Tibial nerve (tissue), 4 donors: Measurements from ENCODE around the gene GRAMD4.

Source experiments
- EP300 ChIP-seq, 2 donors: sonication (generic); formaldehyde crosslinking; IDR thresholded peaks; one replicate each; pipeline ENCODE4 v1.6.1; 2017; ENCODE audit warnings: antibody characterized with exemption in 2 of 2, mild to moderate bottlenecking in 1 of 2
- TF ChIP-seq, protein P1 (sequence below), 5 experiments: fragments of 200-600 bp in 3 of 5; fragments of 450-650 bp in 2 of 5; sonication (generic) in 3 of 5; IDR thresholded peaks; one replicate each; pipeline ENCODE4 v1.5.1; 2016 to 2019; ENCODE audit warnings: antibody characterized with exemption in 5 of 5, mild to moderate bottlenecking in 3 of 5, moderate library complexity in 2 of 5

DNA sequence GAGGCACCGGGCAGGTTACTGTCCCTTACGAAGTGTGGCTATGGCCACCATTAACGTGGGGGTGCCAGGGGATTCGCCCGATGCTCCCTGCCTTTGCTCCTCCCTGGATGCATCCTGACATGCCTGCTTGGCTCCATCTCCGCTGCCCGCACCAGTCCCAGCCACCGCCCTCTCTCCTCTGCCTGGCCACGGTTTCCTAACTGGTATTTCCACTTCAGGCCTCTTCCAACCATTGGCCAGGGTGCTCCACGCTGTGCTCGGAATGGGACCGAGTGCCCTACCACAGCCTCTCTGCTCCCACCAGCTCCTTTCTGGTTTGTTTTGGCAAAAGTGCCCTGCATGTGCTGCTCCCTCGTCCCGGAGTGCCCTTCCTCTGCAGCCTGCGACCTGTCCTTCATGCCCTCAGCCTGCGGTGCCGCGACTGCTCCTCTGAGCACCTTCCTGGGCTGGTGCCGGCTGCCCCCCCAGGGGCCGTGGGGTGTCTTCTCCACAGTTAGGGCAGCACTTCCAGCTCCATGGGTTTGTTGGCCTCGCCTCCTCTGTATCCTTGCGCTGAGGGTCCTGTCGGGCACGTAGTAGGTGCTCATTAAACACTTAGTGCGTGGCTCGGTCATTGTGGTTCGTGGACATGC is 12.6 kb upstream of the GRAMD4 start:
- TF ChIP-seq, protein P1, sequence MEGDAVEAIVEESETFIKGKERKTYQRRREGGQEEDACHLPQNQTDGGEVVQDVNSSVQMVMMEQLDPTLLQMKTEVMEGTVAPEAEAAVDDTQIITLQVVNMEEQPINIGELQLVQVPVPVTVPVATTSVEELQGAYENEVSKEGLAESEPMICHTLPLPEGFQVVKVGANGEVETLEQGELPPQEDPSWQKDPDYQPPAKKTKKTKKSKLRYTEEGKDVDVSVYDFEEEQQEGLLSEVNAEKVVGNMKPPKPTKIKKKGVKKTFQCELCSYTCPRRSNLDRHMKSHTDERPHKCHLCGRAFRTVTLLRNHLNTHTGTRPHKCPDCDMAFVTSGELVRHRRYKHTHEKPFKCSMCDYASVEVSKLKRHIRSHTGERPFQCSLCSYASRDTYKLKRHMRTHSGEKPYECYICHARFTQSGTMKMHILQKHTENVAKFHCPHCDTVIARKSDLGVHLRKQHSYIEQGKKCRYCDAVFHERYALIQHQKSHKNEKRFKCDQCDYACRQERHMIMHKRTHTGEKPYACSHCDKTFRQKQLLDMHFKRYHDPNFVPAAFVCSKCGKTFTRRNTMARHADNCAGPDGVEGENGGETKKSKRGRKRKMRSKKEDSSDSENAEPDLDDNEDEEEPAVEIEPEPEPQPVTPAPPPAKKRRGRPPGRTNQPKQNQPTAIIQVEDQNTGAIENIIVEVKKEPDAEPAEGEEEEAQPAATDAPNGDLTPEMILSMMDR (IDR thresholded peaks at IDR 0.05) = no peak
- no peak for TF ChIP-seq EP300 (IDR thresholded peaks at IDR 0.05)
